ENCODE results near the gene PLEKHA7.

The PLEKHA7 gene

GRCh38 chr11:16793009-16793408 lies 221.2 kb downstream of the PLEKHA7 start:
- in situ Hi-C loops (cut with MboI; ENCODE audit: low sequenced_read_pairs), result no loop called here

GRCh38 chr11:16792426-16792825 lies 221.8 kb downstream of the PLEKHA7 start:
- in situ Hi-C loops (cut with MboI; ENCODE audit: low sequenced_read_pairs), result no loop called here

GRCh38 chr11:16791191-16791961 lies 222.8 kb downstream of the PLEKHA7 start:
- in situ Hi-C loops (cut with MboI; ENCODE audit: low sequenced_read_pairs), result no loop called here

- in situ Hi-C loops (cut with MboI; ENCODE audit: low sequenced_read_pairs), result no loop called here
Measured at GRCh38 chr11:16790486-16791190, 223.6 kb downstream of the PLEKHA7 start.

GRCh38 chr11:16789560-16790485 lies 224.4 kb downstream of the PLEKHA7 start:
- in situ Hi-C loops (cut with MboI; ENCODE audit: low sequenced_read_pairs), result no loop called here

GRCh38 chr11:16789063-16789420 lies 225.2 kb downstream of the PLEKHA7 start:
- in situ Hi-C loops (cut with MboI; ENCODE audit: low sequenced_read_pairs), result no loop called here

- in situ Hi-C loops (cut with MboI; ENCODE audit: low sequenced_read_pairs), result no loop called here
Measured at GRCh38 chr11:16788141-16789062, 225.8 kb downstream of the PLEKHA7 start.

- in situ Hi-C loops (cut with MboI; ENCODE audit: low sequenced_read_pairs), result no loop called here
Measured at GRCh38 chr11:16787035-16787742, 227.0 kb downstream of the PLEKHA7 start.

GRCh38 chr11:16786131-16786530 lies 228.1 kb downstream of the PLEKHA7 start:
- in situ Hi-C loops (cut with MboI; ENCODE audit: low sequenced_read_pairs), result no loop called here

GRCh38 chr11:16785520-16786128 lies 228.6 kb downstream of the PLEKHA7 start:
- in situ Hi-C loops (cut with MboI; ENCODE audit: low sequenced_read_pairs), result no loop called here

GRCh38 chr11:16784666-16785065 lies 229.5 kb downstream of the PLEKHA7 start:
- in situ Hi-C loops (cut with MboI; ENCODE audit: low sequenced_read_pairs), result no loop called here

- in situ Hi-C loops (cut with MboI; ENCODE audit: low sequenced_read_pairs), result no loop called here
Measured at GRCh38 chr11:16784097-16784496, 230.1 kb downstream of the PLEKHA7 start.

GRCh38 chr11:16783321-16783801 lies 230.9 kb downstream of the PLEKHA7 start:
- in situ Hi-C loops (cut with MboI; ENCODE audit: low sequenced_read_pairs), result no loop called here

GRCh38 chr11:16781936-16782919 lies 232.0 kb downstream of the PLEKHA7 start:
- in situ Hi-C loops (cut with MboI; ENCODE audit: low sequenced_read_pairs), result no loop called here

GRCh38 chr11:16780698-16781550 lies 233.3 kb downstream of the PLEKHA7 start:
- in situ Hi-C loops (cut with MboI; ENCODE audit: low sequenced_read_pairs), result no loop called here

- in situ Hi-C loops (cut with MboI; ENCODE audit: low sequenced_read_pairs), result no loop called here
Measured at GRCh38 chr11:16780146-16780545, 234.1 kb downstream of the PLEKHA7 start.

GRCh38 chr11:16779436-16779835 lies 234.8 kb downstream of the PLEKHA7 start:
- in situ Hi-C loops (cut with MboI; ENCODE audit: low sequenced_read_pairs), result no loop called here

Measured in hTERT RPE-1 (cell line).